Activated CD4-positive, alpha-beta T cell treated with anti-CD3 and anti-CD28 coated beads for 1 hour (primary cell): ENCODE results near the gene FAXDC2.

ENCODE experiments used
- DNase-seq: peaks from one replicate; pipeline ENCODE4 v3.0.0-alpha.2; 2020

Gene FAXDC2

DNA sequence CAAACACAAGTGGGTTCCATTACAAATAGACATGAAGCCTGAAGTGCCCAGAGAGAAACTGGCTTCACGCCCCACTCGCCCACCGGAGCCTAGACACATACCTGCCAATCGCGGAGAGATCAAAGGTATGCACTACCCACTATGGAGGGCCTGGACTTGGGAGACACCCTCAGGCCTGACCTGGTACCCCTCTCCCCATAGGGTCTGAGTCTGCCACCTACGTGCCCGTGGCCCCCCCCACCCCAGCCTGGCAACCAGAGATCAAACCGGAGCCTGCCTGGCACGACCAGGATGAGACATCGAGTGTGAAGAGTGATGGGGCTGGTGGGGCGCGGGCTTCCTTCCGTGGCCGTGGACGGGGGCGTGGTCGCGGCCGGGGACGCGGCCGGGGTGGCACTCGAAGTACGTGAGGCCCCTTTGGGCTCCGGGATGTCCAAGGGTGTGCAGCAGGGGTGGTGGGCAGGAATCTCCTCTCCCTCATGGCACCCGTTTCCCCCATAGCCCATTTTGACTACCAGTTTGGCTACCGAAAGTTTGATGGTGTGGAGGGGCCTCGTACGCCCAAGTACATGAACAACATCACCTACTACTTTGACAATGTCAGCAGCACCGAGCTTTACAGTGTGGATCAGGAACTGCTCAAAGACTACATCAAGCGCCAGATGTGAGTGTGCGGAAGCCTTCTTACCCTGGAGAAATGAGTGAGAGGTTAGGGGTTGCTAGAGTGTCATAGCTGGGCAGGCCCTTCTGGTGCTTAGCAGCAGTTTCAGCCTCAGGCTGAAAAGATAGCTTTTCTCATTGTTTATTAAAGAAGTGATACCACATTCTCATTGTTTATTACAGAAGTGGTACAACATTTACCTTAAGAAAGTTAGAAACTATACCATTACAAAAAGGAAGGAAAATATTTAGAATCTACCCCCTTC lies 56.5 kb downstream of the FAXDC2 start:
- DNase-seq = no peak

- no peak for DNase-seq
These were observed 58.9 kb downstream of the FAXDC2 start for GRCh38 chr5:154791535-154791934.

DNA sequence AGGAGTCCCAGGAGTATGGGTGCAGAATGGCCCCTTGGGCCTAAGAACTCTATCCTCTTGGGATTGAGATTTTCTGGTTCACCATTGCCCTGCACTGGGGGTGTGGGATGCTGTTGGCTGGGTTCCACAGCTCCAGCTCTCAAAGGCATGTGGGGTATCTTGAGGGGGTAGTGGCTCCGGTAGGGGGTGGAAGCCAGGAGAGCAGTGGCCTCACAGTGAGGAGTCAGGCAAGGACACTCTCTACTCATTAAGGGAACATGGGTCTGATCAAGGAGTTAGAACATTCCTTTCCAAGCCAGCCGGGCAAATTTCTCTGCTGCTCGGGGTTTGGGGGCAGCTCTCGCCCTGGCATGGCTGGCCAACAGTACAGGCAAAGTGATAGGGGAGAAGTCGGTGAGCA lies 62.2 kb downstream of the FAXDC2 start:
- no peak for DNase-seq

GRCh38 chr5:154786414-154786813 lies 64.0 kb downstream of the FAXDC2 start:
- DNase-seq = no peak

- no peak for DNase-seq
These were observed 65.5 kb downstream of the FAXDC2 start for GRCh38 chr5:154784856-154785255.

- DNase-seq = no peak
These were observed 66.5 kb downstream of the FAXDC2 start for GRCh38 chr5:154783774-154784460.

- DNase-seq = no peak
These were observed 67.4 kb downstream of the FAXDC2 start for GRCh38 chr5:154782812-154783592.

GRCh38 chr5:154782326-154782725 lies 68.1 kb downstream of the FAXDC2 start:
- no peak for DNase-seq

GRCh38 chr5:154780128-154780527 lies 70.3 kb downstream of the FAXDC2 start:
- no peak for DNase-seq

DNA sequence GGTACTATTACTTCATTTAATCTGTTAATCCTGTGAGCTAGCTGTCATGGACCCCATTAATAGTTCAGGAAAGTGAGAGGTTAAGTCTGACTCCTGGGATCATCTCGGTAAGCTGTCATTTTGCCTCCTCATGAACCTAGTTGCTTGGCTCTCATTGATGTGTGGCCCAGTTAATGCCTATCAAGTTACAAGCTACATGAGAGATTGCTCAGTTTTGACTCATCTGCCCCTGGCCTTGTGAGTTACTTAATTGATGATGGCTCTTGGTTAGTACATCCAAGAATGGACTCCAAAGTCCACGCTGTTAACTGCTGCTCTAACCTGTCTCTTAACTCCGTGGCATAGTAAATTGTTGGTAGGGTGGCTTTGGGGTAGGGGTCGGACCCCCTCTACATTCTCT lies 71.3 kb downstream of the FAXDC2 start:
- no peak for DNase-seq

DNA sequence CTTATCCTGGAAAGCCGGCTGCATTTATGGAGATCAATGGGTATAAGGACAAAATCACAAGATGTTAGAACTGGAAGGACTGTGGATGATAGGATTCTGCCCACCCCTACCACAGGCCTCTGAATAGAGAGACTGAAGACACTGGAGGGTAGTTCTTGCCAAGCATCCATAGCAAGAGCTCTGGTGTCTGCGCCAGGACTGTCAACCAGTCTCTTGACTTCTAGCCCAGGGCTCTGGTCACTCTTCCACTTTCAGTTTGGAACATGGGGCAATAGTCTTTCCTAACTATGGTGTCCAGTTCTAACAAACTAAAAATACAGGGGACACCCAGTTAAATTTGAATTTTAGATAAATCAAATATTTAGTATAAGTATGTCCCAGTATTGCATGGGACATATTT lies 71.9 kb downstream of the FAXDC2 start:
- no peak for DNase-seq

DNA sequence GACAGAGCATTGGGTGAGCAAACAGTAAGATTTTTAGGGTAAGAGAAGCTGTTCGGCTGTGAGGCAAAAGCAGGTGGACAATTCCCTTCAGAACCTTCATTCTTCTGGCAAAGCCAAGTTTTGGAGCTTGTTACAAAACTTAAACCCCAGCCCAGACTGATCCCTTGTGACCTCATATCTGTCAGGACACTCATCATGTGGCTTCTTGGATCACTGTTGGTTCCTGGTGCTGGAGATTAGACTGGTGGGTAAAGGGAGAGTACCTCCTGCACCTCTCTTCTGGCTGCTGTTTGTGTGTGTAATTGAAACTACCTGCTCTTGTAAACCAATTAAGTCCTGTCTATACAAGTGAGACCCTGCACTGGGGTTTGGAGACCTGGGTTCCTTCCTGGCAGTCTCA lies 74.2 kb downstream of the FAXDC2 start:
- DNase-seq = no peak

GRCh38 chr5:154773326-154773725 lies 77.1 kb downstream of the FAXDC2 start:
- DNase-seq = no peak

DNA sequence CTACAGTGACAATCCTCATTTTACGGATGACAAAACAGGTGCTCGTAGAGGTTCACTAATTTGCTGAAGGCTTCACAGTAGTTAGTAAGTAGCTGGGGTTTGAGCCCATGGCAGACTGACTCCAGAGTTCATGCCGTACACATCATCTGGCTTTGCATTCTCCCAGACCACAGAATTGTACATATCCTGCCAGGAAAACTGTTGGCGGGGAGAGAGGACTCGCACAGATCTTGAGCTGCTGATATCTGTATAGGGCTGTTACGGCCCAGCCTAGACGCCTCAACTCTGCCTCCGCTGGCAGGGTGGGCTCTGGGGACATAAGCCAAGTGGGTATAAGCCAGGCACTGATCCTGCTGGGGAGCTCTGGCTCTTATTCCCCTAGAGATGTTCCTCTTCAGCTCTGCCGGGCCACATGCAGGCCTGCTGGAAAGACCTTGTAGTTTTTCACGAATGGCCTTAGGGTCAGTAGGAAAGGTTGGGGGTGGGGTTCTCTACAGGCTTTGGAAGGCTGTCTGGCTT lies 79.0 kb downstream of the FAXDC2 start:
- DNase-seq = no peak

- DNase-seq = no peak
These were observed 80.3 kb downstream of the FAXDC2 start for GRCh38 chr5:154770111-154770510.
